Ovary (tissue), 9 donors: ENCODE results near the gene NUDT9. TPM values are rescaled to one million over a fixed set of nuclear protein-coding genes. Genes with fewer than 3 reads are reported as not detected.
"Not testable (repeated sequence)": the region's sequence is repeated elsewhere in the genome, so short reads cannot be mapped to it uniquely, and the experiment has no call there.

Experiments used
- DNase-seq, 5 donors: peaks; one replicate each; pipeline ENCODE4 v3.0.0-alpha.2; 2019 to 2020
- H3K27ac ChIP-seq, 2 donors: fragments of 200-600 bp; one replicate each; pipeline versions ENCODE4 v1.5.1 to v1.8.0; 2019 to 2022
- H3K27me3 ChIP-seq: fragments of 200-600 bp; one replicate; pipeline ENCODE4 v1.8.0; 2022
- H3K36me3 ChIP-seq: fragments of 200-600 bp; sonication (generic); one replicate; pipeline ENCODE4 v1.5.1; 2019
- H3K4me1 ChIP-seq: one replicate; pipeline ENCODE4 v1.8.1; 2013; ENCODE audit warnings: mild to moderate bottlenecking, moderate library complexity; ENCODE audit not compliant: insufficient read depth
- H3K4me3 ChIP-seq: fragments of 200-600 bp; sonication (generic); one replicate; pipeline ENCODE4 v1.5.1; 2017
- H3K9me3 ChIP-seq, 2 donors: fragments of 200-600 bp in 1 of 2; sonication (generic) in 1 of 2; one replicate each; pipeline versions ENCODE4 v1.5.1 to v1.8.1; 2013 to 2019; ENCODE audit warnings: mild to moderate bottlenecking in 1 of 2, moderate library complexity in 1 of 2
- EP300 ChIP-seq: sonication (generic); formaldehyde crosslinking; IDR thresholded peaks from one replicate; pipeline ENCODE4 v1.6.1; 2017; ENCODE audit warnings: antibody characterized with exemption
- POLR2A ChIP-seq: fragments of 450-650 bp; IDR thresholded peaks from one replicate; pipeline ENCODE4 v1.6.1; 2017; ENCODE audit warnings: antibody characterized with exemption, mild to moderate bottlenecking, moderate library complexity
- WGBS, 3 donors: extraction: QIAGEN DNeasy Blood & Tissue Kit in 1 of 3; methylation state at CpG; one replicate each; pipeline versions ENCODE4 v1.1.5 to v1.1.7; 2013 to 2017; 5-methylcytosine and 5-hydroxymethylcytosine counted together
- intact Hi-C, 4 donors: fragments of 100-400 bp; cut with DNase I; formaldehyde crosslinking; loops; one replicate each; pipeline versions ENCODE4 v1.11.0 to v1.15.1; 2022 to 2023
- polyA plus RNA-seq, 2 donors: library from polyadenylated mRNA; stranded (reverse); fragments of 200-250 nt in 1 of 2; fragments of 350-450 nt in 1 of 2; fragmentation: Illumina TruSeq in 1 of 2; extraction: RNeasy Lipid Tissue Mini Kit (QIAGEN cat#74804) in 1 of 2; gene quantifications; one replicate each; pipeline ENCODE4 v1.2.3, GENCODE V29; 2013 to 2014
- total RNA-seq, 7 donors: library from RNA; depleted of rRNA in 2 of 7; stranded (reverse); fragments of >200 nt in 2 of 7; fragmentation: NEBNext Ultra II Directional in 3 of 7; extraction: Animal tissue kit (Norgen Biotek cat#: 25700) in 3 of 7; gene quantifications; one replicate each; pipeline versions ENCODE4 v1.1.0 to v1.2.4, GENCODE V29; 2016 to 2023
- TF ChIP-seq, protein P1 (sequence below), 3 donors: fragments of 450-650 bp in 2 of 3; fragments of 200-600 bp in 1 of 3; IDR thresholded peaks; one replicate each; pipeline versions ENCODE4 v1.5.1 to v1.8.0; 2016 to 2022; ENCODE audit warnings: antibody characterized with exemption in 3 of 3, mild to moderate bottlenecking in 1 of 3
- donor health status: DM: no; HTN: no; CAD: no; lungs with moderate emphysema.
- donor health status: DM: no; HTN: no; CAD: no.
- donor health status: Bipolar disorder and iron deficiency.
- donor health status: DM: yes; HTN: yes; CAD: no.
- donor health status: DM: no; HTN: no; CAD: no.
- donor health status: DM: yes; HTN: yes; CAD: no.

The NUDT9 gene
- total and polyA plus RNA-seq, 9 donors: 14.1 to 44.6 (median 30.0) TPM

GRCh38 chr4:87416965-87417364, 5.4 kb upstream of the NUDT9 start:
- DNase-seq: no peak
- Histone ChIP-seq H3K4me3 (no peak overlapping the region), H3K4me1 (peaks cover 4% of the 10 kb centered on the region), H3K27ac (no peak overlapping the region), H3K27me3 (no peaks in the 10 kb centered on the region), H3K36me3 (no peaks in the 10 kb centered on the region), H3K9me3 (no peaks in the 10 kb centered on the region)
- 73 to 76% (median 76%) methylated on average over 3 of the region's 3 CpGs for WGBS, 3 donors
- TF ChIP-seq, protein P1, sequence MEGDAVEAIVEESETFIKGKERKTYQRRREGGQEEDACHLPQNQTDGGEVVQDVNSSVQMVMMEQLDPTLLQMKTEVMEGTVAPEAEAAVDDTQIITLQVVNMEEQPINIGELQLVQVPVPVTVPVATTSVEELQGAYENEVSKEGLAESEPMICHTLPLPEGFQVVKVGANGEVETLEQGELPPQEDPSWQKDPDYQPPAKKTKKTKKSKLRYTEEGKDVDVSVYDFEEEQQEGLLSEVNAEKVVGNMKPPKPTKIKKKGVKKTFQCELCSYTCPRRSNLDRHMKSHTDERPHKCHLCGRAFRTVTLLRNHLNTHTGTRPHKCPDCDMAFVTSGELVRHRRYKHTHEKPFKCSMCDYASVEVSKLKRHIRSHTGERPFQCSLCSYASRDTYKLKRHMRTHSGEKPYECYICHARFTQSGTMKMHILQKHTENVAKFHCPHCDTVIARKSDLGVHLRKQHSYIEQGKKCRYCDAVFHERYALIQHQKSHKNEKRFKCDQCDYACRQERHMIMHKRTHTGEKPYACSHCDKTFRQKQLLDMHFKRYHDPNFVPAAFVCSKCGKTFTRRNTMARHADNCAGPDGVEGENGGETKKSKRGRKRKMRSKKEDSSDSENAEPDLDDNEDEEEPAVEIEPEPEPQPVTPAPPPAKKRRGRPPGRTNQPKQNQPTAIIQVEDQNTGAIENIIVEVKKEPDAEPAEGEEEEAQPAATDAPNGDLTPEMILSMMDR (IDR thresholded peaks at IDR 0.05): no peak
- no peak for TF ChIP-seq POLR2A
- TF ChIP-seq EP300: no peak
- intact Hi-C loops: no loop called here

- intact Hi-C loops, H3K27ac ChIP-seq, H3K36me3 ChIP-seq, H3K9me3 ChIP-seq, H3K4me3 ChIP-seq, H3K27me3 ChIP-seq, H3K4me1 ChIP-seq, DNase-seq: not testable (repeated sequence)
- WGBS, 3 donors: 89 to 94% (median 93%) methylated on average over 4 of the region's 4 CpGs
These were observed 4.0 kb upstream of the NUDT9 start for GRCh38 chr4:87418410-87418809.

- Histone ChIP-seq H3K4me3 (no peak overlapping the region), H3K27ac (no peak overlapping the region), H3K4me1 (peaks cover 8% of the 10 kb centered on the region), H3K27me3 (no peaks in the 10 kb centered on the region), H3K36me3 (no peaks in the 10 kb centered on the region), H3K9me3 (no peaks in the 10 kb centered on the region)
- intact Hi-C loops: no loop called here
- no peak for DNase-seq
- TF ChIP-seq POLR2A (no peak), EP300 (no peak)
- TF ChIP-seq, protein P1 (IDR thresholded peaks at IDR 0.05): no peak
- 25 to 28% (median 25%) methylated on average over 5 of the region's 5 CpGs for WGBS, 3 donors
These were observed 2.7 kb upstream of the NUDT9 start for GRCh38 chr4:87419578-87420249.

GRCh38 chr4:87420276-87420830, 2.0 kb upstream of the NUDT9 start:
- Histone ChIP-seq H3K4me3 (no peak overlapping the region), H3K9me3 (no peaks in the 10 kb centered on the region), H3K27ac (no peak overlapping the region), H3K36me3 (no peaks in the 10 kb centered on the region), H3K27me3 (no peaks in the 10 kb centered on the region), H3K4me1 (peaks cover 13% of the 10 kb centered on the region)
- WGBS, 3 donors: 59 to 62% (median 62%) methylated on average over 4 of the region's 4 CpGs
- TF ChIP-seq, protein P1 (IDR thresholded peaks at IDR 0.05): no peak
- TF ChIP-seq EP300 (no peak), POLR2A (no peak)
- intact Hi-C loops: no loop called here
- DNase-seq: no peak

DNA sequence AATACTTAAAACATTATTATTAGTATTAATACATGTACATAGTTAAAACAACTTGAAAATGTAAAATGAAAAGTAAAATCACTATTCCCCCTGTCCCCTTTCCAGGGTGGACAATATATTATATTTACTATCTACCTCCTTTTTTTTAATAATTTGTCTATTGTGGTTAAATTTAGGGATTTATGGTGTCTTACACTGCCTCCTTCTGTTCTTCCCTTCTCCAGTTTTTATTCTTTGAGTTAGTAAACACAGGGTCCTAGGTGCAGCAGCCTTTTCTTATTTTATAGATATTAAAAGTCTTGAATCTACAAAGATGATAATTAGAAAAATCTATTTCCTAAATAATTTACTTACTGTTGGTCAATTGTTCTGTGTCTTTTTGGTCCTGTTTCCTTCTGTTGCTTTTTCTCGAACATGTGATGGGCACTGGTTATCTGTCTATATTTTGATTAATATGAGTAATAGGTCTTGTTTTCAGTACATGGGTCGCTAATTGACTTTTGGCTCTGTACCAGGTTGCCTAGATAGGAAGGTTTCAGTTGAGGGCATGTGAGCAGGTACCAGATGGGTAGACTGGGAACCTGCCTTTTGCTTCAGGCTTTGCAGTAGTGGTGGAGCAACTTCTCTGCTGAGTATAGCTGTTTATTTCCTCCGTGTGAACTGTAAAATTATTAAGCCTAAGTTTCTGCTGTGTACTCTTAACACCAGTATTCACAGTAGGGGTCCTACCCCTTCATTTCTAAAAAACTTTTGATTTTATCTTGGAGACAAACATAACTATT, 1.1 kb downstream of the NUDT9 start:
- Histone ChIP-seq H3K27me3 (no peaks in the 10 kb centered on the region), H3K36me3 (no peaks in the 10 kb centered on the region), H3K27ac (peak overlapping the region in 1 of 2 donors; percentile 84), H3K9me3 (no peaks in the 10 kb centered on the region), H3K4me3 (peak overlapping the region; percentile 97), H3K4me1 (peaks cover 14% of the 10 kb centered on the region)
- intact Hi-C loops: no loop called here
- no peak for DNase-seq
- WGBS, 3 donors: 7 to 11% (median 10%) methylated on average over 3 of the region's 3 CpGs
- TF ChIP-seq POLR2A: no peak
- TF ChIP-seq, protein P1 (IDR thresholded peaks at IDR 0.05): no peak
- TF ChIP-seq EP300: no peak

GRCh38 chr4:87424099-87424543, 1.7 kb downstream of the NUDT9 start:
- H3K27ac ChIP-seq, H3K27me3 ChIP-seq, H3K36me3 ChIP-seq, intact Hi-C loops, H3K9me3 ChIP-seq: not testable (repeated sequence)
- Histone ChIP-seq H3K4me3 (peak overlapping the region; percentile 97), H3K4me1 (peaks cover 14% of the 10 kb centered on the region)
- 84 to 88% (median 86%) methylated on average over 22 of the region's 22 CpGs for WGBS, 3 donors
- DNase-seq: peak in 2 of 5 donors; percentile 21 to 24
